Stimulated activated CD8-positive, alpha-beta memory T cell treated with anti-CD3 and anti-CD28 coated beads, Interleukin-4, amount 100 ng/mL, for 1 hour (primary cell): Measurements from ENCODE around the gene FRMD4A.

Source experiments
- DNase-seq, 2 donors: peaks; one replicate each; pipeline ENCODE4 v3.0.0-alpha.2; 2020; ENCODE audit warnings: low read depth in 2 of 2, low spot score in 1 of 2

The FRMD4A gene

DNA sequence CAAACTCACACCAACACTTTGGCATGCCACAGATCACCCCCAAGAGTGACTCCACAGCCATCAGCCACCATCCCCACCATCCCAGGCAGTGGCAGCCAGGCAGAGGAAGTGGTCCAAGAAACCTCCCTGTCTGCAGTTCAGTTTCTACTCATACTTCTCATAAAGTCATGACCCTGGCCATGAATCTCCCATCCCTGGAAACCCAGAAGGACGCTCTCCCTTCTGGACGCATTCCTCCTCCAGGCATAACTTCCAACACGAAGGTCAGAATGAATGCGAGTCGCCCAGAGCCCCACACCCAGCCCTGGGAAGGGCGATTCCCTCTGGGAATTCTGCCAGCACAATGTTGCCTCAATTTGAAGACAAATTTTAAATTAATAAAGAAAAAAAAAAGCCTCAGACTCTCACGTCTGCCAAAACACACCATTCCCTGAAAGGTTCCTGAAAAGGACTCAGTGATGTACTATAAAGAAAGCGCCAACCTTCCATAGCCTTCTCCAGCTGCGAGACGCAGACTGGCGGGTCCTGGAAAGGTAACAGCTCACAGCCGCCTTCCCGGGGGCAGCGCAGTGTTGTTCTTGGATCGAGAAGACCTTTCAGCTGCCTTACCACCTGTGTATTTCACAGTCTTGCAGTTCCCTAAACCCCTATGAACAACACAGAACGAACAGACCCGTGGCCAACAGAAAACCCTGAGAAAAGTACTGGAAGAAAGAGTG, 307.6 kb downstream of the FRMD4A start:
- no peak for DNase-seq

DNA sequence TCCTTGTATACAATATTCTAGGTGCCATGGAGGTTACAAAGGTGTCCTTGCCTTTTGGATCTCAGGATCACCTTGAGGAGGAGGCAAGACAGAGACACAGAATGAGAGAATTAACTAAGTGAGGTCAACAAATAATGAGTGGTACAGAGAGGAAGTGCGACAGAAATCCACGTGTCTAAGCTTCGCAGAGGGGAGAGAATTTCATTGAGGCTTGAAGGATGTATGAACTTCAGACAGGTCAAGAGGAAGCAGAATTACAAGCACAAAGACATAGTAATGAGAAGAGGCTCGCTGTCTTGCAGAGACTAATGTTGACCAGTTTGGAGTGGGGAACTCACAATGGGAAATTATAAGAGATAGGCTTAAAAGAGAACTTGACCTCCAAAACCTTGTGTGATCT, 308.7 kb downstream of the FRMD4A start:
- DNase-seq: no peak

DNA sequence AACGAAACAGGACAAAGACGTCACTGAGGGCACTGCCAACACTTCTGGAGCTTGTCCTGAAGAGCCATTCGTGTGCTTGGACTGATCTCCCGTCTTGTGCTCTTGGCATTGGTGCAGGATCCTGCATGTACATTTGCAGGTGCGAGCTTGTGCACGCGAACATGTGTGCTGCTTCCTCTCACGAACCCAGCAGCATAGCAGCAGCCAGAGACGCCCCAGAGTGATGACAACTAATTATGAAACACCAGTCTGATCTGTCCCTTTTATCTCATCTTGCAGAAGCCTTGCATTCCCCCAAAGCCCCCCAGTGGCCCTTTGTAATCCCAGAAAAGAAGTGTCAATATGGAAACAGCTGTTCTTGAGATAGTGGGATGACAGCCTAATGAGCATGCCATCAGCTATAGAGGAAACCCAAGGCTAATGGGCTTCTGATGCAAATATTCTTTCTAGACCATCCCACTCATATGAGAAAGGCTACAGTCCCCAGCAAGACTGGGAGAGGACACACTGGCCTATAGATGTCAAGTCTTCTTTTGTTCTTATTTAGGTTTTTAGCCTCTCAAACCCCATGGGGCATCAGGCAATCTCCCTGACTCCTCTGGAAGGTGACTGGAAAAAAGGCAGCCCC, 310.6 kb downstream of the FRMD4A start:
- no peak for DNase-seq

GRCh38 chr10:14017467-14017866, 313.3 kb downstream of the FRMD4A start:
- DNase-seq: no peak

DNA sequence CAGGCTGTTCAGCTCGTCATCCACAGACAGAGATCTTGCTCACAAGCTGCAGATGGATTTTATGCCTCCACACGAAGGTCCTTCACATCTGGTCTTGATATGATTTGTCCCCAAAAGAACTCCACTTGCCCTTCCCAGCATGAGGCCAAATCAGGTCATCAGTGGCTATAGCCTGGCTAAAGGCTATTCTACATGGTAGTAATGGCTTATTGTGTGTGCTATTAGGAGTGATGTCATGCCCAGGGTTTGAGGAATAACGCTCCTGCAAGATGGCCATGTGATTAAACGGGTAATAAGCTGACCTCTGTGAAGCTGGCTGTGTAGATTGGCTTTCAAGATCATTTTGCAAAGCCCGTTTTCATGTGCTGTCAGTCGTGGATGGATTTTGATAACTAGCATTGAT, 313.8 kb downstream of the FRMD4A start:
- no peak for DNase-seq

DNA sequence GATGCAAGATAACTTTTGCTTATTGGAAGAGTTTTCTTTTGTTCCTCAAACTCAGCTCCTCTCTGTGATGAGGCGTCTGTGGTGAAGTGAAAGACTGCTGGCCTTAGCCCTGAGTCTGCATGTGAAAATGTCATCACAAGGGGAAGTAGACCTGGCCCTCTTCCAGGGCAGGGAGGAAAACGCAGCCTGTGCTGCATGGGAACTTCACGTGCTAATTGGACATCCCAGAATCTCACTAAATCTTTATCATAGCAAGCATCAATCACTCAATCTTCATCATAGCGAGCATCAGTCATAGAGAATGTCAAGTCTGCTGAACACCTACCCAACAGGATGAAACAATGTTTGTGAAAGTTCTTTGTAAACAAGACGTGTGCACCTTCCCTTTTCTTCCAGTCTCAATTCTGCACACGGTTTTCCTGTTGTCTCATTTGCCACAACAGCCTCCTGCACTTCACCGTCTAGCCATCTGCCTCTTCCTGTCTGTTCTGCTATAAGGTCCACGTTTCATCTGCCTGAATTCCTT, 314.6 kb downstream of the FRMD4A start:
- DNase-seq: no peak

DNA sequence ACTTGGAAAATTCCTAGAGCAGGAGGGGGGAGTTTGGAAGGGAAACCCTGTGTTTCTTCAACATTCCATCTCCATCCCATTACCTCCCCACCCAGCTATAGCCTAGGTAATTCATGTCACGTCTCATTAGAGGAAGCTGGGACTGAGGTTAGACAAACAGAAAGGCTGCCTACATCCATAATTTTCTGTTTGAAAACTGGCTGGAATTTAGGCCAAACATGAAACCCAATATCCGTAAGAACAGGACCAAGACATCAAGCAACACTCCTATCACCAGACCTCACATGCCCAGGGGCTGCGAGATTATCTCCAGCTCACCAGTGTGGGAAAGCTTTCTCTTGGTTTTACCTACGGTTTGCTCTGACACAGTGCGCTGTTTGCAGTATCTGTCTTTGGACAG, 316.3 kb downstream of the FRMD4A start:
- DNase-seq: no peak

- DNase-seq: no peak
Observed at GRCh38 chr10:14010769-14011574, 319.8 kb downstream of the FRMD4A start.

DNA sequence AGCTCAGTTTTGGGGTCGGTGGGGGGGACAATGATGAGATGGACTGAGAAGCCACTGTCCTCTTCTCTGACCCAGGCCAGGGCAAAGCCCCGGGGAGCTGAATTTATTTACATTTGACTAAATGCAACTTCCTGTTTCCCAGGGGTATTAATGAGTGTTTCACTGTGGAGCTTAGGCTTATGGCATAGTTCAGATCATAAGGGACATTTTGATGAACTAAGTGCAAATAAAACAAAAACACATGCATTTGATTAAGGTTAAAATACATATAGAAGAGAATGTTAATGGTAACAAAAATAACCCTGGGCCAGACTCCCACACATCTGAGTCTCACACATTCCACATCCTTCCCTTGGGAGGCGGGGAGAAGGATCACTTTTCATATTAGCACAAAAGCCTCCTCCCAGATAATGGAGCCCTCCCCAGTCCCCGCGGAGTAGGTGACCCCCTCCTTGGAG, 320.6 kb downstream of the FRMD4A start:
- no peak for DNase-seq

DNA sequence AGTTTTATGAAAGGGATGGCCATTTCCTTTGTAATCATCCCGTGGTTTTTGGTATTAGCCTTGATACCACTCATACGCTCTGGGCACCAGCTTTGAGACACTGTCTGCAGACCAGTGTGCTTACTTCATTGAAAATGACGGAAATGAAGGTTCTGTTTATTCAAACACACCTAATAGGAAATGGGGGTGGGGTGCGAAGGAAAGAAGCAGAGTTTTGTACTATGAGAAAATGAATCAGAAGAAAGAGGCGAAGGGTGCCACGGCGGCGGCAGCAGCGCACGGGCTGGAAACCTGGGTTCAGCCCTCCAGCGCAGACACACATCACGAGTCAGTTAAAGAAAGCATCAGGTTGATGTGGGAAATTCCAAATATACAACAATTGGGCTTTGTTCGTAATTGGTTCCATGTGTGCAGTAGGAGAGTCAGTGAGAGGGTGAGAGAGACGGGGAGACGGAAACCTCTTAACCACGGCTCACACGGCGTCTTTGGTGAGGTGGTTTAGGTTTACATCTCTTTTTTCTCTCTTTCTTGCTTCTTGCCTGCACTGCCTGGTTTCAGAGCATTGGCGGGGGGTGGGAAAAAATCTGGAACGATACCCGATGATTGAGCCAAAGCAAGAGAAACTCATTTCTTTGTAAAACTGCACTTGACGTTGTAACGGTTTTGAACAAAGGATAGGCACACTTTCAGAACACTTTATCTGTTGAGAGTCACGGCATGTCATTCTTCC, 321.2 kb downstream of the FRMD4A start:
- DNase-seq: peak in 1 of 2 donors; percentile 25

GRCh38 chr10:14008740-14009080, 322.0 kb downstream of the FRMD4A start:
- DNase-seq: no peak

DNA sequence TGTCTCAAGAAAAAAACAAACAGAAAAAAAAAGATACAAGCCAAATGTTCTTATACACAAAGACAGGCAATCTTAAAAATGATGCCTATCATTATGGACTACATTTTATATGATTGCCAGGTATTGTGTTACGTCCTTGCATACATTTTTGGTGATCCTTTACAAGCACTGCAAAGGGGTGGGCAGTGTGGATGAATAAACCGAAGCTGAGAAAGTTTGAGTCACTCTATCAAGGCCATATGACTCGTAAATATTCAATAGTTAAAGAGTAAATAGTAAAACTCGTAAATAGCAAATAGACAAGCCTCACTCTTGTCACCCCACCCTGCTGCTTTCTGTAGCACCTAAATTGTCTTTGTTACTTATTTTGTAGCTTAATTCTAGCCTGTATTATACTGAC, 326.2 kb downstream of the FRMD4A start:
- DNase-seq: no peak

DNA sequence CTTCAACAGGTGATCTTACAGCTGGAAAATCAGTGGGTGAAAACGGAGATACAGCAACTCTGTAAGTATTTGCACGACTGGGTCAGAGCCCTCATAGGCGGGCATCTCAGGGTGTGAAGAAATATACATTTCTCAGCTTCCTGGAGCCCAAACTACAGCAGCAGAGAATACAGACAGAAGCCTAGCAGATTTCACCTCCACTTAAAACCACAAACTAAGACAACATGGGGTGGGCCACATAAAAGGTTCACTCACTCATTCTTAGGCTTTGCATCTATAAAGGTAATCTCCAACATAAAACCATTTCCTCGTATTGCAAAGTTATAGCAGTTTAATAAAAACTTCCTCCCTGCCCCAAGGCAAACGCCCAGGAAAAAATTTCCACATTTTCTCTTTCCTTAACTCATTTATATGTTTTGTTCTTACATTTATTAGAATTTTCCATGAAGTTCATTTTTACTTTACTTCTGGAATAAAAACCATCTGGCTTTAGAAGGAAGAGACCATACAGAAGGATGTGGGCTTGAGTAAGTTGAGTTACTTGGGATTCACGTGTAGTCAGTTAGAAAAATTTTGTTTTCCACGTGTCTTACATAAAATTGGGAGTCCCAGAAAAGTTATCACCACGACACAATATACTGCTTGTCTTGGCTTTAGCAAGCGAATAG, 327.1 kb downstream of the FRMD4A start:
- no peak for DNase-seq

DNA sequence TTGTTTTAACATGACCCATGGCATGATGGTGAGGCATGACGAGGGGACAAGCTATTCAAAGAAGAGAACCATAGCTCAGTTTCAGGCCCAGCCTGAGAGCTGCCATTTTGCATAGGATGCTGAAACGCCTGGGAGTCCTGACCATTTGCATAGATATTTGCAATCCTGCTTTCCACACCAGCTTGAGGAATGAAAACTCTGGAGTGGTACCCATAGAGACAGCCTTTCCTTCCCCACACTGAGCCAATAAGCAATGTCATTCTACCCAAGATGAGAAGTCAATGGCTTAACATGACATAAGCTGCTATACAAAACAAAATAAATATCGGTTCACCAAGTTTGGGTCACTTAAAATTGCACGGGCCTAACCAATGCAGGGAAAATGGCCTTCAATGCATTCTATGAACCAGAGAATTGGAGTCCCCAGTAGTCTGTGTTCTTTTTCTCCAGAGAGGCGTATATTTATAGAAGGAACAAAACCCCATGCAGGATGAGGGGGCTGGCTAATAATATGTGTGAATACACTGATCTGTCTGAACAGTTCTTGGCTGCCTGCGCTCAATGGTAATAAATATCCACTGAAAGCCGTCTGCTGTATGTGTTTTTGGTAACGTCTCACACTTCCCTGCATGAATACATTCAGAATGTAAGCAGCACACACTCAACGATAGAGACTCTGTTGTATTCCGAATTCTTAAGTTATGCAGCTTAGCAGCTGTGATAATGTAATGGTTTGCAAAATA, 329.3 kb downstream of the FRMD4A start:
- DNase-seq: no peak

- DNase-seq: no peak
Observed at GRCh38 chr10:13998163-13998835, 332.4 kb downstream of the FRMD4A start.

GRCh38 chr10:13997650-13998049, 333.1 kb downstream of the FRMD4A start:
- no peak for DNase-seq

DNA sequence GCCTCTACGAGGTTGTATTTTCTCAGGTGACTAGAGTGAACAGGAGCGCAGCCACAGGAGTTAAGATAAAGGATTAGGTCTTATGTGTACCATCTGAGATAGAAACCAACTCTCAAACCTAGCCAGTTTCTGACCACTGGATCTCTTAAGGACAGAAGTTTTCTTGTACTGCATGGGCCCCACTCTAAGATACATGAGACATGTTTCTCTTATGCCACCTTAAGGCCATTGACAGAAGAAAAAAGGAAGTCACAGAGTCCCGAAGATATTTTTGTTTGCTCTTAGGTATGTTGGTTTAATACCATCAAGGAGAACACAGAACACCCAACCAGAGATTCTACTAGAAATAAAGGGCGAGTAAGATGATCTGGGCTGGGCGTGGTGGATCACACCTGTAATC, 335.8 kb downstream of the FRMD4A start:
- DNase-seq: no peak

GRCh38 chr10:13993673-13994089, 337.0 kb downstream of the FRMD4A start:
- DNase-seq: no peak

- DNase-seq: no peak
Observed at GRCh38 chr10:13993169-13993568, 337.6 kb downstream of the FRMD4A start.
